22Rv1 (cell line): Measurements from ENCODE around the gene IL1B.

Source experiments
- H3K27ac ChIP-seq: fragments of 450-650 bp; 2 replicates; pipeline ENCODE4 v1.5.1; 2017
- ZFX ChIP-seq: fragments of 450-650 bp; IDR thresholded peaks from 2 replicates; pipeline ENCODE4 v1.6.1; 2017; ENCODE audit warnings: antibody characterized with exemption, borderline replicate concordance
- TF ChIP-seq, protein P1 (sequence below): fragments of 450-650 bp; IDR thresholded peaks from 2 replicates; pipeline ENCODE4 v1.5.1; 2017; ENCODE audit warnings: mild to moderate bottlenecking

The IL1B gene

DNA sequence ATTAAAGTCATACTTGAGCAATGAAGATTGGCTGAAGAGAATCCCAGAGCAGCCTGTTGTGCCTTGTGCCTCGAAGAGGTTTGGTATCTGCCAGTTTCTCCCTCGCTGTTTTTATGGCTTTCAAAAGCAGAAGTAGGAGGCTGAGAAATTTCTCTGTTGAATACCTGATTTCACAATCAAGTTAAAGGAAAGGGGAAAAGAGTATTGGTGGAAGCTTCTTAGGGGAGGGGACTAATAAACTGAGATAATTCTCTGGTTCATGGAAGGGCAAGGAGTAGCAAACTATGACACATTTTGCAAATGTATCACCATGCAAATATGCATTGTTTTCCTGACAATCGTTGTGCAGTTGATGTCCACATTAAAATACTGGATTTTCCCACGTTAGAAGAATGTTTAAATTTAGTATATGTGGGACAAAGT is at the start of gene IL1B:
IL1B (minus strand) TSS at position 85 of the 423 bp plus-strand sequence. CDS start 550 bp downstream, outside the sequence.
- TF ChIP-seq, protein P1, sequence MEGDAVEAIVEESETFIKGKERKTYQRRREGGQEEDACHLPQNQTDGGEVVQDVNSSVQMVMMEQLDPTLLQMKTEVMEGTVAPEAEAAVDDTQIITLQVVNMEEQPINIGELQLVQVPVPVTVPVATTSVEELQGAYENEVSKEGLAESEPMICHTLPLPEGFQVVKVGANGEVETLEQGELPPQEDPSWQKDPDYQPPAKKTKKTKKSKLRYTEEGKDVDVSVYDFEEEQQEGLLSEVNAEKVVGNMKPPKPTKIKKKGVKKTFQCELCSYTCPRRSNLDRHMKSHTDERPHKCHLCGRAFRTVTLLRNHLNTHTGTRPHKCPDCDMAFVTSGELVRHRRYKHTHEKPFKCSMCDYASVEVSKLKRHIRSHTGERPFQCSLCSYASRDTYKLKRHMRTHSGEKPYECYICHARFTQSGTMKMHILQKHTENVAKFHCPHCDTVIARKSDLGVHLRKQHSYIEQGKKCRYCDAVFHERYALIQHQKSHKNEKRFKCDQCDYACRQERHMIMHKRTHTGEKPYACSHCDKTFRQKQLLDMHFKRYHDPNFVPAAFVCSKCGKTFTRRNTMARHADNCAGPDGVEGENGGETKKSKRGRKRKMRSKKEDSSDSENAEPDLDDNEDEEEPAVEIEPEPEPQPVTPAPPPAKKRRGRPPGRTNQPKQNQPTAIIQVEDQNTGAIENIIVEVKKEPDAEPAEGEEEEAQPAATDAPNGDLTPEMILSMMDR = no peak
- TF ChIP-seq ZFX = no peak
- no peak within 1 kb of the TSS for H3K27ac ChIP-seq

DNA sequence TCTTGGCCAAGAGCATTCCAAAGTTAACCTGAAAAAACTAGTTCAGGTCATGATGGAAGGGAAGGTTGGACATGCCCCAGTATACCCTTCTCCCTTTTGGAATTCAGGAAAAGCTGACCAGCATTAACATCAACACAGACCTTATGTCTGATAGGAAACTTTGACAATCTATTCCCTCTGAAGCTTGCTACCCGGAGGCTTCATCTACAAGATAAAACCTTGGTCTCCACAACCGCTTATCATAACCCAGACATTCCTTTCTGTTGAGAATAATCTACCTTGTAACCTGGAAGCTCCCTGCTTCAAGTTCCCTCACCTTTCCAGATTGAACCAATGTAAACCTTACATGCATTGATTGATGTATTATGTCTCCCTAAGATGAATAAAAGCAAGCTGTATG is 49.7 kb upstream of the IL1B start:
- TF ChIP-seq ZFX = no peak
- TF ChIP-seq, protein P1 = no peak
- no peak overlapping the region for H3K27ac ChIP-seq

DNA sequence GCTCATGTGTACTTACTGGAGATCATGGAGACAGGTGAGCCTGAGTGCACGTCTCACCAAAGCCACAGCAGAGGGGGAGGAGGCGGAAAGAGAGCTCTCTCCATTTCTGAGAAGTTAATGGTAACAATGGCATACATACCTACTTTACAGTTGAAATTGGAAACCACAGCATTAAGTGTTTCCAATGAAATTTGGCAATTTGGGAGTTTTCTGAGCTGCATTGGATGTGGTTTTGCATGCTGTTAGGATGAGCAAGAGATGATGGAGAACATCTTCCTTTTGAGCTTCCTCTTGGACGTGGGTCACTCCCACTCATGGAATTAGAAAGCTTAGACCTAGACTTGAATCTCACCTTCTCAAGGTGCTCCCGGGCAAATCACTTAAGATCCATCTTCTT is 48.9 kb upstream of the IL1B start:
- TF ChIP-seq ZFX = no peak
- TF ChIP-seq, protein P1 = no peak
- H3K27ac ChIP-seq = no peak overlapping the region

DNA sequence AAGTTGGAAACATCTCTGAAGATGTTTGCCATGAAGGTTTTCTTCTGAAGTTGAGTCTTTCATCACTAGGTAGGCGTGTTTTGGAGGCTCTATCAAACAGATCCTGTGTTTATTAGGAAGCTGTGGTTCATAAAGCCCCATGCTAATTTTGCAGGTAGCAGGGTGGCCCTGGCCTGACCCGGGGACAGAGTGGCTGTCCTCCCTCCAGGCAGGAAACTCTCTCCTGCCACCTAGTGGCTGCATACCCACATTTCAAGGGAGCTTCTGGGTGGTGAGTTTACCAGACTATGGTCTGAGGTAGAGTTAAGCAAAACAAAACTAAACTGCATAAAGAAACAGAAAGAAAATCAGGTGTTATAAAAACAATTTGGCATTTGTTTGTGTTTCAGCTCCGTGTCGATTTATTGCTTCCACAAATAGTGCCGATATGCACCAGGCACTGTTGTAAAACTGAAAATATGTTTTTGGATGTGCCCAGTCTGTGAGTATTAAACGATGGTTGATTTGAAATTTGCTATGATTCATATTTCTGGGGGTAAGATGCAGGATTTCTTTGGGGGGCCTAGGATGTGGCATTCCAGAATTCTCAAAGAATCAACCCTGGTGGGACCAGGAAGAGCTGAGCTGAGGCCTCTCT is 48.4 kb upstream of the IL1B start:
- H3K27ac ChIP-seq = no peak overlapping the region
- TF ChIP-seq, protein P1 = peak; percentile 91
- TF ChIP-seq ZFX = no peak

DNA sequence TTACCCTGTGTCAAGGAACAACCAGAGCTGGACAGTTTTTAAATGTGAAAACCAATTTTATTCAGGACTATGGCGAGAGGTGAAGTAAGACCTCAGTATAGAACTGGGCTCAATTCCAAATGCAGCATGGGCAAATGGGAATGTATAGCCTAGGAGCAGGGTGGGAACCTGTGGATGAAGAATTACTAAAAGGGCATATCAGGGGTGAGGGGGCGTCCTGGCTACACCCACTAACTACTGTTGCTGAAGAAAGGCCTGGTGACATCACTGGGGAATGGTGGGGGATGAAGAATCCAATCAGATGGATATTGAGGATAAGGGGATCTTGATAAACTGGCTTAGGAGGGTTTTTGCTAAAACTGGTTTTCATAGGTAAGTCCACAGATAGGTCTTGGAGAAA is 47.1 kb upstream of the IL1B start:
- TF ChIP-seq, protein P1 = no peak
- no peak for TF ChIP-seq ZFX
- no peak overlapping the region for H3K27ac ChIP-seq

DNA sequence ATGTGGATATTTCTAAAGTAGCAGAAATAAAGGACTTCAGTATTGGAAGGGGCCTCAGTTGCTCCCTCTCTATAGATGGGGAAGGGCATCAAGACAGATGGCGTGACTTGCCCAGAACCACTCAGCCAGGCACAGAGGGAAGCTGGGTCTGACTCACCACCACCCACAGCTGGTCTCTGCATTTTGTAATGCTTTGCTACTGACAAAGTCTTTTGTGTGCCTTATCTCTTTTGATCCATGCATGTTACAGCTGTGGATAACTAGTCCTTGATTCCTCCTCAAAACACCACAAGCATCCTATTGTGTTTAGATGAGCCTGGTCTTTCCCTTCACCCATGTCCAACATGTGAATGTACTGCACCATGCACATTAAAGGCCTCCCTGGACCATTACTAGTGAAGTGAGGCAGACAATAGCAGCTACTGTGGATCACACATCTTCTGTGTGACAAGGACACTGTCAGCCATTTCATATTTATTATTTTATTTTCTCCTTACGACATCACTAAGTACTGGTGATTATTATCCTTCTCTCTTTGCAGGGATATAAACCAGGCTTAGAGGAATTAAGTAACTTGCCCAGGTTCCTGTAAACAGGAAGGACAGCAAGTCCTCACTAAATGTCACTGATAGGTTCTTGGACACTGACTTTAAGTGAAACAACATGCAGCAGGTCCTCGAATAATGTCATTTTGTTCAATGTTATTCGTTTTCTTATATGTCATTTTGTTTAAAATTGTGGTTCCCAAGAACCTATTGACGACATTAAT is 44.8 kb upstream of the IL1B start:
- TF ChIP-seq, protein P1 = no peak
- TF ChIP-seq ZFX = no peak
- no peak overlapping the region for H3K27ac ChIP-seq

DNA sequence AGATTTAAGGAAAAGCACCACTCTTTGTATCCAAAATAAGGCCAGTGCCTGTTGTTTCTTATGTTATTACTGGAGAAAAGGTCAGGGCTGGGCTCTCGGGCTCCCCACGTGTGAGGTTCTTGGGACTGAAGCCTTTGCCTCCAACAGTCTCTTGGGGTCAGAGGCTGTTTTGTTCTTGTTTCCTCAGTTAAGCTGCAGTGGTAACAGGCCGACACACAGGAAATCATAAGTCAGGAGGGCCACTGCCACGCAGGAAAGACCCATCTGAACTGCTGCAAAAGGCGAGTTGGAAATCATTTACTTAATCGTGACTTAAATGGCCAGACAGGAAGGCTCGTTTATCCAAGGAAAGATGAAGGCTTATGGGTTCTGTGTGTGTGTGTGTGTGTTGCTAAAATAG is 44.1 kb upstream of the IL1B start:
- no peak overlapping the region for H3K27ac ChIP-seq
- TF ChIP-seq, protein P1 = no peak
- TF ChIP-seq ZFX = no peak
